Subcutaneous adipose tissue (tissue), 4 donors: Measurements from ENCODE around the gene MAG. TPM values are rescaled to one million over a fixed set of nuclear protein-coding genes. Genes with fewer than 3 reads are reported as not detected.

Experiments
- total RNA-seq, 4 donors: library from RNA; depleted of rRNA; stranded (reverse); fragments of >200 nt; gene quantifications; one replicate each; pipeline ENCODE4 v1.1.0, GENCODE V29; 2016
- TF ChIP-seq, protein P1 (sequence below): fragments of 450-650 bp; IDR thresholded peaks from one replicate; pipeline ENCODE4 v1.5.1; 2016; ENCODE audit warnings: low read depth, mild to moderate bottlenecking, control low read depth, antibody characterized with exemption, moderate library complexity

MAG gene
- total RNA-seq, 4 donors from 2014 or later, result not detected

DNA sequence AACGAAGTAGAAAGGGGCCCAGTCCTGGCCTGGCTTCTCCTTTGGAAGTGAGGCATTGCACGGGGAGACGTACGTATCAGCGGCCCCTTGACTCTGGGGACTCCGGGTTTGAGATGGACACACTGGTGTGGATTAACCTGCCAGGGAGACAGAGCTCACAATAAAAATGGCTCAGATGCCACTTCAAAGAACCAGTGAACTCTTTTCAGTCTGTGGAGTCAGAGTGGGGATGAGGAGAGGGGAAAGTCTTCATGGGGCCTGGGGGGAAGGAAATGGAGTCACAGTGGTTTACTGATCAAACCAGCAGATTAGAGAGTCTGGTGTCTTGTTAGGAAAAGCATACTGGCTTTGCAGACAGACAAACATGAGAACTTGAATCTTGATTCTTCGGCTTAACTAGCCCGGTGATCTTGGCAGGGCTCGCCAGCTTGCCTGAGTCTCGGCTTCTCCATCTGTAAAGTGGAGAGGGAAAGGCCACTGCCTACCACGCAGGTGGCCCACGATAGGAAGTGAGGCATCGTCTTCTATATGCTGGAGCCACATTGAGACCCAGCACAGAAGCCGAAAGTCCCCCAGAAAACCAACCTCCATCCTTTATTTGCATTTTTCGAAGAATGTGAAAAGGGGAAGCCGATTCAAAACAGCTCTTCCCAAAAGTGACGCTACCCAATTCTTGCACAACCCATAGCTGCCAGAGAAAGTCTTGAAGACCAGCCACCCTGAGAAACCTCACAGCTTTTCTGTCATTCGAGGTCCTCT, 55.4 kb downstream of the MAG start, which contains the start of gene FFAR1:
Gene FFAR1 (plus strand): TSS at position 732 of the 759 bp plus-strand sequence. CDS start 3,650 bp downstream, outside the sequence.
- TF ChIP-seq, protein P1, sequence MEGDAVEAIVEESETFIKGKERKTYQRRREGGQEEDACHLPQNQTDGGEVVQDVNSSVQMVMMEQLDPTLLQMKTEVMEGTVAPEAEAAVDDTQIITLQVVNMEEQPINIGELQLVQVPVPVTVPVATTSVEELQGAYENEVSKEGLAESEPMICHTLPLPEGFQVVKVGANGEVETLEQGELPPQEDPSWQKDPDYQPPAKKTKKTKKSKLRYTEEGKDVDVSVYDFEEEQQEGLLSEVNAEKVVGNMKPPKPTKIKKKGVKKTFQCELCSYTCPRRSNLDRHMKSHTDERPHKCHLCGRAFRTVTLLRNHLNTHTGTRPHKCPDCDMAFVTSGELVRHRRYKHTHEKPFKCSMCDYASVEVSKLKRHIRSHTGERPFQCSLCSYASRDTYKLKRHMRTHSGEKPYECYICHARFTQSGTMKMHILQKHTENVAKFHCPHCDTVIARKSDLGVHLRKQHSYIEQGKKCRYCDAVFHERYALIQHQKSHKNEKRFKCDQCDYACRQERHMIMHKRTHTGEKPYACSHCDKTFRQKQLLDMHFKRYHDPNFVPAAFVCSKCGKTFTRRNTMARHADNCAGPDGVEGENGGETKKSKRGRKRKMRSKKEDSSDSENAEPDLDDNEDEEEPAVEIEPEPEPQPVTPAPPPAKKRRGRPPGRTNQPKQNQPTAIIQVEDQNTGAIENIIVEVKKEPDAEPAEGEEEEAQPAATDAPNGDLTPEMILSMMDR, result no peak

DNA sequence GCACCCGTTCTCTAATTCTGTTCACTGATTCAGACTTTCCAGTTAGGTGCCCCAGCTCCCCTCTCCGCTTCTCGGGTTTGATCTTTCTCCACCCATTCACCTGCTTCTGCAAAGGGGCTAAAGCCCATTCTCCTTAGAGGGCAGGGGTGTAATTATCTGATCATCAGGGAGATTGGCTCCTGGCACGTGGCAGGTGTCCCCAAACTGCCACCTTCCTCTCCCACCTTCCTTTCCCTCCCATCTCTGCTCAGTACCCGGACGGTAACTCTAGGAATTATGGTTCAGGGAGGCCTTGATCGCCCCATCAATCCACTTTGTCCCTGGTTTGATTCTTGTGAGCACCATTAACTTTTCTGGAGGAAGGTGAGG, 56.0 kb downstream of the MAG start:
- TF ChIP-seq, protein P1, result no peak

DNA sequence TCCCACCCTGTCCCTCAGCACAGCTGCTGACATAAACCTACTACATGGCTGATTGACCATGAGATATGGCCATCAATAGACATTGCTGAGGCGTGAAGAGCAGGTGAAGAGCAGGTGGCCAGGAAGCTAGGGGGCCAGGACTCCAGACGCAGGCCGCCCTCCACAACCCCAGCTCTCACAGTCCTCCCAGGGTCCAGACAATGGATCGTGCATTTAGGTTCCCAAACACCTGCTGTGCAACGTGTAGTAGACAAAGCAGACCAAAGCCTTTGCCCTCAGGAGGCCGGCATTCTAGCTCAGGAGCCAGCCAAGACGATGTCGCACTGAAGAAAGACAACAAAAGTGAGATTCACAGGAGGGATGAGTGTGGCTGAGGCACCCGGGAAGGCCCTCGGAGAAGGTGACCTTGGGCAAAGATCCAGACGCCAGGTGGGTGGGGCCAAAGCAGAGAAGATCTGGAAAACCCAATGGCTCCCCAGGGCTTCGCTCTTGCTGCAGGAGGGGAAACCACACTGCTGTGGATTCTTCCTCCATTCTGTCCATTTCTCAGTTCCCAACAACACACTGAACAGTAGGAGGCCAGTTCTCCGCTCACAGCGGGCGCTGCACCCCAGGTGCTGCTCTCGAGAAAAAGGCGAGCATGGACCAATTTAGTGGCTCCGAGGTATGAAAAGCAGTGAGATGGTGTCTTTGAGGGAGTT, 57.1 kb downstream of the MAG start:
- TF ChIP-seq, protein P1, result no peak

DNA sequence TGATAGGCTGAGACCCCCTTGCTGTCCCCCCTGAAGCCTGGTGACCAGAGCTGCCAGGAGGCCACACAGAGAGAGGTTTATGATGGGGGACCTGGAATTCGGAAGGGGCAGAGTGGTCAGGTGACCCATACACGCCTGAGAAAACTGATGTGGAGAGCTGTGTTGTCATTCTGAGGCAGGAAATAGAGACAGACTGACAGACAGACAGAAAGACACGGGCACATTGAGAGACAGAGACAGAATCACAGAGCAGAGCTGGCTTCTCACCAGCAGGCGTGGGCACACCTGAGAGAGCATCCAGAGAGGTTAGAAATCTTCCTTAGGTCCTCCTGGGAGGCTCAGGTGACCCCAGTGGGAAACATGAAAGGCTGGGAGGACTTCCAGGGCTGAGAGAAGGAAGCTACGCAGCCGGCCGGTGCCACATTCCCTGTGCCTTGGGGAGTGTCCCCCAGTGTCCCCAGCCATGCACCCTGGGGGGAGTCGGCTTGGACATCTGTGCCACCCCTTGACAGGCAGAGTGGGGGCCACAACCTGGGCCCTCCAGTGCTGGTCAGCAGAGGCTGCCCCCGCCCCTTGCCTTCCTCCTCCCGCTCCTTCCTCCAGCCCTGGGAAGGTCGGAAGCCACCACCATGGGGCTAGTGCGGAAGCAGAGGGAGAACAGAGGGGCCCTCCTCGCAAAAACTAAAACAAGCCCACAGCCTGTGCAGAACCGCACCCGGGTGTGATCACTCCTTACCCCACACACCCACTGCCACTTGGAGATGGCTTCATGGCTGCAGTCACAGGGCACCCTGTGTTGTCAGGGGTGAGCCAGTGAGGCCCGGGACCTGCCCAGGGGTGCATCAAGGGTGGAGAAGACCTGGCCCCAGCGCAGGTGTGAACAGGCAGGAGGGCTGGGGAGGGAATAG, 57.9 kb downstream of the MAG start:
- TF ChIP-seq, protein P1, result no peak

DNA sequence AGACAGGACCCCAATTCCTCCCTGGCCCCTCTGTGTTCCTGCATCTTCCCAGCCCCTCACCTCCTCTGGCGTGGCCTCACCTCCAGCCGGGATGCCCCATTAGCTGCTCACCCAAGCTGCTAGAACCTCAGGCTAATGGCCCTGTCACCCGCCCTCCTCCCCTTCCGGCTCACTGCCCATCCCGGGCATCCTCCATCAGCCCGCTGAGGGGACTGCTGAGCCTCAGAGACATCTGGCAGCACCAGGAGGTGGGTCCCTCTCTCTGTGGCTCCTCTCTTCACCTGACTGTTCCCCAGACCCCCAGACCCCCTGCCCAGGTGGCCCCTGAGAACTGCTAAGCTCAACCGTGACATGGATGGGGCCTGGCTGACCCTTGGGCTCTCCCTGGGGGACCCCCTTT, 58.6 kb downstream of the MAG start:
- TF ChIP-seq, protein P1, result no peak

DNA sequence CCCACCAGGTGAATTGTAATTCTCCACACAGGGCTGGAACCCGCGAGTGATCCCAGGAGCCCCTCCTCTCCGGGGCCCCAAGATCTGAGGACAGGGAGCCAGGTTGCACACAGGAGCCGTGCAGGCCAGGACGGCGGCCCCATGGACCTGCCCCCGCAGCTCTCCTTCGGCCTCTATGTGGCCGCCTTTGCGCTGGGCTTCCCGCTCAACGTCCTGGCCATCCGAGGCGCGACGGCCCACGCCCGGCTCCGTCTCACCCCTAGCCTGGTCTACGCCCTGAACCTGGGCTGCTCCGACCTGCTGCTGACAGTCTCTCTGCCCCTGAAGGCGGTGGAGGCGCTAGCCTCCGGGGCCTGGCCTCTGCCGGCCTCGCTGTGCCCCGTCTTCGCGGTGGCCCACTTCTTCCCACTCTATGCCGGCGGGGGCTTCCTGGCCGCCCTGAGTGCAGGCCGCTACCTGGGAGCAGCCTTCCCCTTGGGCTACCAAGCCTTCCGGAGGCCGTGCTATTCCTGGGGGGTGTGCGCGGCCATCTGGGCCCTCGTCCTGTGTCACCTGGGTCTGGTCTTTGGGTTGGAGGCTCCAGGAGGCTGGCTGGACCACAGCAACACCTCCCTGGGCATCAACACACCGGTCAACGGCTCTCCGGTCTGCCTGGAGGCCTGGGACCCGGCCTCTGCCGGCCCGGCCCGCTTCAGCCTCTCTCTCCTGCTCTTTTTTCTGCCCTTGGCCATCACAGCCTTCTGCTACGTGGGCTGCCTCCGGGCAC, 59.6 kb downstream of the MAG start:
- TF ChIP-seq, protein P1, result no peak
